NB4 (cell line): Measurements from ENCODE around the gene BIN1.

Experiments used
- CTCF ChIP-seq: IDR thresholded peaks from one replicate; pipeline ENCODE4 v1.5.1; 2012; ENCODE audit warnings: low read depth, low read length
- MAX ChIP-seq: IDR thresholded peaks from 2 replicates; pipeline ENCODE4 v1.6.1; 2011; ENCODE audit warnings: low read depth, low read length
- MYC ChIP-seq: IDR thresholded peaks from 2 replicates; pipeline ENCODE4 v1.6.1; 2011; ENCODE audit warnings: low read depth, low read length
- POLR2A ChIP-seq: IDR thresholded peaks from 2 replicates; pipeline ENCODE4 v1.6.1; 2011; ENCODE audit warnings: mild to moderate bottlenecking; ENCODE audit not compliant: insufficient read length; ENCODE audit errors: extremely low read depth

GRCh38 chr2:127092306-127092705, 14.6 kb downstream of the BIN1 start:
- TF ChIP-seq CTCF (no peak), POLR2A (no peak), MYC (no peak), MAX (no peak)
